PC-9 (cell line): ENCODE measurements around the gene UIMC1. TPM values are rescaled to one million over a fixed set of nuclear protein-coding genes. Genes with fewer than 3 reads are reported as not detected.

Experiments used
- BruUV-seq: library from RNA; stranded (reverse); fragments of 400-500 nt; replicated peaks from 2 replicates; lab custom pipeline; 2021; lab: Mats Ljungman, UMichigan
- CTCF ChIA-PET: fragments of 300-600 bp; sonication (Branson Sonifier 250); formaldehyde crosslinking; loops from one replicate; lab custom pipeline; 2022; ENCODE audit warnings: antibody characterized with exemption; lab: Charles Lee
- POLR2A ChIA-PET: fragments of 300-600 bp; sonication (Branson Sonifier 250); formaldehyde crosslinking; loops from one replicate; lab custom pipeline; 2022; ENCODE audit warnings: antibody characterized with exemption; ENCODE audit not compliant: unreplicated experiment; lab: Charles Lee
- DNase-seq, 2 experiments: peaks; one replicate each; pipeline versions ENCODE4 v3.0.0 to v3.0.0-alpha.2; 2015 to 2022; ENCODE audit warnings: mixed read lengths in 1 of 2
- H2AFZ ChIP-seq: fragments of 200-600 bp; sonication (generic); 2 replicates; pipeline ENCODE4 v1.8.1; 2017; ENCODE audit warnings: antibody characterized with exemption
- H3F3A ChIP-seq: fragments of 200-600 bp; sonication (generic); 2 replicates; pipeline ENCODE4 v1.8.1; 2017; ENCODE audit warnings: antibody characterized with exemption, mild to moderate bottlenecking, low read depth; ENCODE audit not compliant: insufficient read depth
- H3K27ac ChIP-seq: fragments of 200-600 bp; sonication (generic); 2 replicates; pipeline ENCODE4 v1.6.1; 2016; ENCODE audit warnings: mixed run types
- H3K27me3 ChIP-seq: fragments of 200-600 bp; sonication (generic); 2 replicates; pipeline ENCODE4 v1.6.1; 2016; ENCODE audit warnings: low read depth, mixed run types; ENCODE audit not compliant: insufficient read depth
- H3K36me3 ChIP-seq: fragments of 200-600 bp; sonication (generic); 2 replicates; pipeline ENCODE4 v1.6.1; 2016; ENCODE audit warnings: low read depth, mixed run types
- H3K4me1 ChIP-seq: fragments of 200-600 bp; sonication (generic); replicated peaks from 2 replicates; pipeline ENCODE4 v1.6.1; 2016; ENCODE audit warnings: mixed run types; ENCODE audit not compliant: insufficient read depth
- H3K4me2 ChIP-seq: fragments of 200-600 bp; sonication (generic); 2 replicates; pipeline ENCODE4 v1.6.1; 2017; ENCODE audit warnings: mixed run types
- H3K4me3 ChIP-seq: fragments of 200-600 bp; sonication (generic); 2 replicates; pipeline ENCODE4 v1.6.1; 2016; ENCODE audit warnings: mixed run types
- H3K79me2 ChIP-seq: fragments of 200-600 bp; sonication (generic); 2 replicates; pipeline ENCODE4 v1.6.1; 2017; ENCODE audit warnings: low read depth, mixed run types
- H3K9me2 ChIP-seq: fragments of 200-600 bp; sonication (generic); 2 replicates; pipeline ENCODE4 v1.8.1; 2017; ENCODE audit warnings: mild to moderate bottlenecking; ENCODE audit not compliant: insufficient read depth
- H3K9me3 ChIP-seq: fragments of 200-600 bp; sonication (generic); 2 replicates; pipeline ENCODE4 v1.8.1; 2016; ENCODE audit warnings: low read depth; ENCODE audit not compliant: insufficient read depth
- H4K20me1 ChIP-seq: fragments of 200-600 bp; sonication (generic); 2 replicates; pipeline ENCODE4 v1.8.1; 2017; ENCODE audit not compliant: insufficient read depth
- CTCF ChIP-seq: fragments of 200-600 bp; sonication (generic); conservative IDR thresholded peaks from 2 replicates; pipeline ENCODE4 v1.6.1; 2017; ENCODE audit warnings: mixed run types, antibody characterized with exemption, mild to moderate bottlenecking, moderate library complexity
- EZH2 ChIP-seq: fragments of 200-600 bp; sonication (generic); IDR thresholded peaks from 2 replicates; pipeline ENCODE4 v1.8.0; 2017; ENCODE audit warnings: antibody characterized with exemption, low read depth
- intact Hi-C: fragments of 100-400 bp; cut with micrococcal nuclease; formaldehyde crosslinking; loops from one replicate; pipeline ENCODE4 v1.10.0; 2022; ENCODE audit not compliant: unreplicated experiment
- total RNA-seq: library from RNA; stranded (reverse); gene quantifications from 2 replicates; pipeline ENCODE4 v1.2.3, GENCODE V29; 2021

Gene UIMC1
- total RNA-seq, 1 experiment from 2014 or later, result 48.3 TPM

GRCh38 chr5:176899296-176899891 lies 107.2 kb downstream of the UIMC1 start, which contains the start of gene HK3:
Gene HK3, minus strand, starts transcription at chr5:176899346. Its CDS starts 3,187 bp downstream, at chr5:176896159.
- Histone ChIP-seq H3K27me3 (no peaks in the 10 kb centered on the region), H2AFZ (no peak within 1 kb of the TSS), H3K4me1 (no peaks in the 10 kb centered on the region), H4K20me1 (no peaks in the 10 kb centered on the region), H3K27ac (no peak within 1 kb of the TSS), H3K9me3 (no peaks in the 10 kb centered on the region), H3K79me2 (no peaks in the 10 kb centered on the region), H3F3A (peaks cover 9% of the 10 kb centered on the region), H3K4me2 (no peak within 1 kb of the TSS), H3K4me3 (no peak within 1 kb of the TSS), H3K9me2 (no peaks in the 10 kb centered on the region), H3K36me3 (peaks cover 4% of the 10 kb centered on the region)
- ChIA-PET POLR2A (no interaction called here), CTCF (interaction anchor here (0.6 to 1.0 kb wide), 2 partner anchors 23 to 239 kb away, joined by 3 read pairs; no protein-coding TSS in a partner anchor)
- BruUV-seq, result no TSS peak
- peak in 1 of 2 experiments; percentile 15 for DNase-seq
- intact Hi-C loops, result no loop called here
- TF ChIP-seq EZH2, result no peak
- TF ChIP-seq CTCF, result no peak

- intact Hi-C loops, result no loop called here
- H3K9me3 ChIP-seq, result no peaks in the 10 kb centered on the region
- TF ChIP-seq CTCF, result no peak
- TF ChIP-seq EZH2, result no peak
- no peak overlapping the region for H3K27ac ChIP-seq
- H3K4me3 ChIP-seq, result no peak overlapping the region
- H4K20me1 ChIP-seq, result no peaks in the 10 kb centered on the region
- no TSS peak for BruUV-seq
- H3K27me3 ChIP-seq, result no peaks in the 10 kb centered on the region
- H3K9me2 ChIP-seq, result no peaks in the 10 kb centered on the region
- H3K79me2 ChIP-seq, result no peaks in the 10 kb centered on the region
- CTCF ChIA-PET, result no interaction called here
- peaks cover 9% of the 10 kb centered on the region for H3F3A ChIP-seq
- no peak overlapping the region for H2AFZ ChIP-seq
- POLR2A ChIA-PET, result interaction anchor here (0.6 kb wide), 2 partner anchors 66 to 74 kb away, joined by 4 to 17 read pairs; no protein-coding TSS in a partner anchor
- H3K36me3 ChIP-seq, result no peaks in the 10 kb centered on the region
- no peak overlapping the region for H3K4me2 ChIP-seq
- DNase-seq, result peak in 1 of 2 experiments; percentile 22
- H3K4me1 ChIP-seq, result no peaks in the 10 kb centered on the region
Observed at GRCh38 chr5:176897263-176897662, 109.3 kb downstream of the UIMC1 start.

- no peaks in the 10 kb centered on the region for H3K9me2 ChIP-seq
- no peaks in the 10 kb centered on the region for H3K9me3 ChIP-seq
- TF ChIP-seq CTCF, result no peak
- no peak for TF ChIP-seq EZH2
- H3K36me3 ChIP-seq, result no peaks in the 10 kb centered on the region
- intact Hi-C loops, result no loop called here
- H4K20me1 ChIP-seq, result no peaks in the 10 kb centered on the region
- no peaks in the 10 kb centered on the region for H3K4me1 ChIP-seq
- no peak for DNase-seq
- H2AFZ ChIP-seq, result no peak overlapping the region
- POLR2A ChIA-PET, result no interaction called here
- CTCF ChIA-PET, result interaction anchor here (0.6 kb wide), 1 partner anchor 12 kb away, joined by 3 read pairs; no protein-coding TSS in a partner anchor
- no peak overlapping the region for H3K4me2 ChIP-seq
- H3F3A ChIP-seq, result 0 out of 2 replicates have a peak, but pooled peaks cover 3% of the 10 kb centered on the region
- no peak overlapping the region for H3K4me3 ChIP-seq
- BruUV-seq, result no TSS peak
- no peaks in the 10 kb centered on the region for H3K79me2 ChIP-seq
- H3K27me3 ChIP-seq, result no peaks in the 10 kb centered on the region
- H3K27ac ChIP-seq, result no peak overlapping the region
Observed at GRCh38 chr5:176895831-176896230, 110.7 kb downstream of the UIMC1 start.
